Muscle of back (tissue), 11 donors: ENCODE results near the gene FLYWCH2. TPM values are rescaled to one million over a fixed set of nuclear protein-coding genes. Genes with fewer than 3 reads are reported as not detected.

Experiments used
- DNase-seq, 3 donors: peaks; one replicate each; pipeline versions ENCODE4 v3.0.0 to v3.0.0-alpha.2; 2013
- polyA plus RNA-seq, 10 donors: library from polyadenylated mRNA; unstranded; fragments of 120-200 nt; gene quantifications; one replicate each; pipeline ENCODE4 v1.2.1, GENCODE V29; 2013; ENCODE audit not compliant: insufficient read length in 10 of 10

Gene FLYWCH2
- polyA plus RNA-seq, 10 donors: 10.4 to 20.2 (median 15.5) TPM

DNA sequence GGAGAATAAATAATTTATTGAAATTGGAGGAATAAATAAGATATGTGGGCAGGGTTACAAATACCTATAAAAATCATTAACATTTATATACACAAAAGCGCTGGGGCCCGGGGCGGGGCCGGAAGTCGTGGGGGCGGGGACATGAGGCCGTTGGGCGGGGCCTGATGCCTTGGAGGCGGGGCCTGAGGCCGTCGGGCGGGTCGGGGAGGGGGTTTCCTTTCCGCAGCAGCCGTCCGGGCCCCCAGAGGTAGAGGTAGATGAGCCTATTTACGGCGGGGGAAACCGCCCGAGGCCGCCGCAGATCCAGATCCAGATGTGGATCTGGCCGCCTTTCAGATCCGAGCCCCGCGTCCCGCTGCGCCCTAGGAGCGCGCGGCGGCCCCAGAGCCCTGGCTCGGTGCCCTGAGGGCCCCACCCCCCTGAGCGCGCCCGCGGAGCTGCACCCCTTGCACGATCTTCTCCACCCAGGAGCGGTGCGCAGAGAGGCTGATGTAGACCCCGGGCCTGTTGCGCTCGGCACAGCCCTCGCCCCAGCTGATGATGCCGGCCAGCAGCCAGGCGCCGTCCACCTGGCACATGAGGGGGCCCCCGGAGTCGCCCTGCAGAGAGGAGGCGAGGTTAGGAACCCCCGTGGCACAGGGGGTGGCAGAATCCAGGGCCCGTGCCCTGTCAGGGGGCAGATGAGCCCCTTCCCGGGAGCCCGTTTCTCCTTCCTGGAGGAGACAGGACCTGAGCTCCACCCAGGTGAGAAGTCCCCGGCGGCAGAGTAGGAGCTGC, 30.1 kb upstream of the FLYWCH2 start:
- DNase-seq: no peak

DNA sequence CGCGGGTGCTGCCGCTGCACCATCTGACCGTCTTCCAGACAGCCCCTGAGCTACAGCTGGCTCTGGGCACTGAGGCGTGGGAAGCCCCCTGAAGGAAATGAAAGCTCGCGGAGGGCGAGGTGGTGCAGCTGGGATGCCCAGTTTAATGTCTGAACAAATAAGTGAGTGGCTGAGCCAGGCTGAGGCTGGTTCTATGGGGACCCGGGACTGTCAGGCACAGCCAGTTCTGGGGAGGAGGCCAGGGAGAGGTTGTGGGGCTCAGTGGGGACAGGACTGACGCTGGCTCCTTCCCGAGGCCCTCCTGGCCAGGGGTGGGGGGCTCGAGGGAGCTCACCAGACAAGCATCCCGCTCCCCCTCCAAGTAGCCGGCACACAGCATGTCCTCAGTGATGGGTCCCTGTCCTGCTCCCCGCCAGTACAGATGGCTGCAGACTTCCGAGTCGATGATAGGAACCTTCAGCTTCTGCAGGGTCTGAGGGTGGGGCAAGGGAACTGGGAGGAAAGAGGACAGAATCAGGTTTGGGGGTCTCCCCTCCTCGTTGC, 29.4 kb upstream of the FLYWCH2 start:
- no peak for DNase-seq

DNA sequence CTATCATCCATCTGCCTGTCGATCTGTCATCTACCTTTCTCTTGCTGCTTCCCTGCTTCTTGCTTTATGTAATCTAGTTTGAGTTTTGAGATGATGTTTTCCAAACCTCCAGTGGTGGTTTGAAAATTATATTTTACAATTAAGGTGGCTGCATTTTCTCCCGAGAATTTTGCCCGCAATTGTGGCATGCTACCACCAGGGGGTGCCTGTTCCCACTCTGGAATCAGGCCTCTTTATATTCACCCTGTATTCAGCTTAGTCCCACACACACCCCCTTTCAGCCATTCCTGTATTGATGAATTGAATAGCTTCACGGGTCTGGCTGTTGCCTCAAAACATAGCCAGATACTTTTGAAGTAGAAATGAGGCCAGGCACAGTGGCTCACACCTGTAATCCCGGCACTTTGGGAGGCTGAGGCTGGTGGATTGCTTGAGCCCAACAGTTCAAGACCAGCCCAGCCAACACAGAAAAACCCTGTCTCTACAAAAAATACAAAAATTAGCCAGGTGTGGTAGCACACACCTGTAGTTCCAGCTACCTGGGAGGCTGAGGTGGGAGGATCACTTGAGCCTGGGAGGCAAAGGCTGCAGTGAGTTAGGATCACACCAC, 28.2 kb upstream of the FLYWCH2 start:
- no peak for DNase-seq

DNA sequence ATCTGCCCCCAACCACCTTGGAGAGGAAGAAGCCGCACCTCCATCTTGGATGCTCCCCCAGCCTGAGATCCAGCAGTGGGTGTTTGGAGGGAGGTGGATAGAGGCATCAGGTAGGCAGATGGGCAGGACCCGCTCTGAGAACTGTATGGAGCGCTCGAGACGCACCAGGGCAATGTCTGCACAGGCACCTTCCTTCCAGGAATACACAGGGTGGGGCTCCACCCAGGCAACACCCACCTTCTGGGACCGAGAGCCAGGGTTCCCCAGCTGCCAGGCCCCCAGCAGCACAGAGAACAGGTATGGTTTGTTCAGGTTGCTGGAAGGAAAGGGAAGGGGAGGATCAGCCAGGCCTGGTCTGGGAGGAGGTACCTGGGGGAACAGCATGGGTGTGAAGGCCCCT, 27.5 kb upstream of the FLYWCH2 start:
- no peak for DNase-seq

DNA sequence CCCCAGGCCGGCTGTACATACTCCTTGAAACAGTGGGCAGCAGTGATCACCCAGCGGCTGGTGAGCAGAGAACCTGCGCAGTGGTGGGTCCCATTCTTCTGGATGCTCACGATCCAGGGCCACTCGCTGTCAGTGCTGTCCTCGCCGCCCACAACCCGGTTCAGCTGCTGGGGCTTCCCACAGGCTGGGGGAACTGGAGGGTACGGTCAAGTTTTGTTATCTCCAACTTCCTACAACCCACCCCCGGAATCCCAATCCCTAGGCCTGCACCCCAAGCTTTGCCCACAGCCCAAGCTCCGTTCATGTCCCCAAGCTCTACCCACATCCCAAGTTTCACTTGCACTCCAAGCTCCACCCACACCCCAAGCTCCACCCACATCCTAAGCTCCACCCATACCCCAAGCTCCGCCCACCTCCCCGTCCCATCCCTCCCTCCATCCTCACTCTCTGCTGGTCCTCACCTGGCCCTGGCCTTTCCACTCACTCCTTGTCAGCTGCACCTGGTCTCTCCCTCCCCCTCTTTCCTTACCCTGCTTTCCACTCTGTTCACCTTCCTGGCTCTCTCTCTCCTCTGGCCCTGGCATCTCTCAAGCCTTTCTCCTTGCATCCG, 26.8 kb upstream of the FLYWCH2 start:
- DNase-seq: no peak

DNA sequence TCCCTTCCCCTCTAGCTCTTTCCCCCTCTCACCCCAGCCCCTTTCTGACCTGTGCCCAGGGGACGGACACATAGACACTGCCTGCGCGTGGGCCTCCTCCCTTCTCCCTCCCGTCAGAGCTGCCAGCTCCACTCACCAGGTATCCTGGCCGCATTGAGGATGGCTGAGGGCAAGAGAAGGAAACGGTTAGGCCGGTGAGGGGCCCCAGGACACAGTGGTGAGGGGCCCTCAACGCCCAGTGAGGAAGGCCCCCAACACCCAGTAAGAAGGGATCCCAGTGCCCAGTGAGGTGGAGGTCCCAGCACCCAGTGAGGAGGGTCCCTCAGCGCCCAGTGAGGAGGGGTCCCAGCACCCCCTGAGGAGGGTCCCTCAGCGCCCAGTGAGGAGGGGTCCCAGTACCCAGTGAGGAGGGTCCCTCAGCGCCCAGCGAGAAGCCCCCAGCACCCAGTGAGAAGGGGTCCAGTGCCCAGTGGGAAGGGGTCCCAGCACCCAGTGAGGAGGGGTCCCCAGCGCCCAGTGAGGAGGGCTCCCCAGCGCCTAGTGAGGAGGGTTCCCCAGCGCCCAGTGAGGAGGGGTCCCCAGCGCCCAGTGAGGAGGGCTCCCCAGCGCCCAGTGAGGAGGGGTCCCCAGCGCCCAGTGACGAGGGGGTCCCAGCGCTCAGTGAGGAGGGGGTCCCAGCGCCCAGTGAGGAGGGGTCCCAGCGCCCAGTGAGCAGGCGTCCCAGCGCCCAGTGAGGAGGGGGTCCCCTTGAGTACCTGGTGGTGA, 26.1 kb upstream of the FLYWCH2 start:
- DNase-seq: no peak

DNA sequence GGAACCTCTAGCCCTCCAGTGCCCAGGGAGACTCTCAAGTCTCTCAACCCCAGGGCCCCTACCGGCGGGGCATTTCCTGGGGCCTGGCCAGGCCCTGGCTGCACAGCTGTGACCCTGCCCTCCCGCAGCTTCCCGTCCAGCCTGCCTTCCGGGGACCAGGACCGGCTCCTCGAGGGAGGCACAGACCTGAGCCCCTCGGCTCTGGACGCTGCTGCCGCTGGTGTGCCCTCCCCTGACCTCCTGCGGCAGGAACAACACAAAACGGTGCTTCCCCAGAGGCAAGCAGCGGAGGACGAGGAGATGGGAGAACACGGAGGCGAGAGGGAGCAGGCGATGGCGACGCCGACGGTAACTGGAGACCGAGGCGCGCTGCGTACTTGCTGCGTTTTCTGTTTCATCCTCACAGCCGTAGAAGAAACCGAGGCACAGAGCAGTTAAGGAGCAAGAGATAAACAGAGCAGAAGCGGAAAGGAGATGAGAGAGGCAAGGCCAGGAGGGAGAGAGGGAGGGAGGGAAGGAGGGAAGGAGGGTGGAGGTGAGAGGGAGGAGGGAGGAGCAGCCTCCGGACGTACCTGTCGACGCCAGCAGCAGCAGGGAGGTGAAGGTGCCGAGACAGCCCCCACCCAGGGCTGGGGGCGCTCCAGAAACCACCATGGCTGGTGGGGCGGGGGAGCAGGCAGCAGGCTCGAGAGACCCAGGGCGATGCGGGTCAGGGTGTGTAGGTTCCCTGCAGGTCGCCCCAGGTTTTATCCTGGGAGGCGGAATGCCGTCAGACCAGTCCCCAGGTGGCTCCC, 25.4 kb upstream of the FLYWCH2 start, which contains the start of gene PRSS22:
Gene PRSS22 (minus strand): TSS at position 720 of the 794 bp plus-strand sequence. CDS start 66 bp downstream, at position 654.
- no peak for DNase-seq

DNA sequence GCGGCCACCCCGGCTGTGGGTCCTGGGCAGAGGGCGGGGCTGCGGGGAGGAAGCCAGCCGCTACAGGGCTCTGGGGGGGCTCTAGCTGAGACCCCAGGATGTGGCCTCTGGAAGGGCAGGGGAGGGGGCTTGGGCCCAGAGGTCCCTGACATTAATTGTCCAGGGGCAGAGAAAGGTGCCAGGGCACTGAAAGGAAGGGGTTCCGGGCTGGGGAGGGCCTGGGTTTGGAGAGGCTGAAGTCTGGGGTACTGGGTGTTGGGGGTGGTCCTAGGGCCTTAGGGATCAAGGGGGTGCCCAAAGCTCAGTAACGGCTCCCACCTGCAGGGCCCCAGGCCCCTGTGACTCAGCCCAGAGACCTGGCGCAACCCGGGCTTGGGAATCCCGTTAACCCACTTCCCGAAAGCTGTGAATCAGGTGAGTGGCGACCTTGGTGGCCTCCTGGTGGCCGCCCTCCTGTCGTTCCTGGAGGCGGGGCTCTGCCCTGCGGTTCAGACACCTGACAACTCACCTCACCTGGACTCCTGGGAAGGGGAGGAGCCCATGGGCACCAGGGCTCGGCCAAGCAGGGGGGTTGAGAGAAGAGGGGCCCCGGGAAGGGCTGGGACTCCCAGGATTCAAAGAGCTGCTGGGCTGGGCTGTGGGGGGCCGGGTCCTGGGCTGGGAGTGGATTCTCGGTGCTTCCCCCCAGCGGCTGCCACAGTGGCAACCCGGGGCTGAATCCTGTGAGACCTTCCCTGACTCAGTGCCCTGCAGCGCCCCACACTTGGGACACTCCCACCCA, 24.6 kb upstream of the FLYWCH2 start:
- DNase-seq: no peak

DNA sequence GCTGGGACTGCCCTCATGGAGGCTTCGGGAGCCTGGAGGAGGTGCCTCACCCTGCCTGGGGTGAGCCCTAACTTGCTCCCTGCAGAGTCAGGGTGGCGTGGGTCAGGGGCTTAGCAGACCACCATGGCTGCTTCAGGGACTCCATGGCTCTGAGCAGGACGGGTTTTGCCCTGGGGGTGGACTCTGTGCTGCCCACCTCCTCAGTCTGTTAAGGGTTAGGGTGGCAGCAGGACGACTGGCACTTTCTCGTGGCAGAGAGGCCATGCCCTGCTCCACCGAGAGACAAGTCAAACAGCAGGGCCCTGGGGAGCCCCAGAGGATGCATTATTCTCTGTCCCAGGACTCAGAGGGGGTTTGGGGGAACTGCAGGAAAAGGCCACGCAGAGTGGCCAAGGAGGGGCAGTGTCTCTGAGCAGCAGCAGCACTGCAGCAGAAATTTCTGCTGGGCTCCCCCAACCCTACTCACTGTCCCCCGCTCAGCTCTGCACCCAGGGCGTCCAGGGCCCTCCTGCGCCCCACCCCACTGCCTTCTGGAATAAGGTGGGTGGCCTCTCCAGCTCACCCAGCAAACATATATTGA, 23.2 kb upstream of the FLYWCH2 start:
- DNase-seq: no peak

DNA sequence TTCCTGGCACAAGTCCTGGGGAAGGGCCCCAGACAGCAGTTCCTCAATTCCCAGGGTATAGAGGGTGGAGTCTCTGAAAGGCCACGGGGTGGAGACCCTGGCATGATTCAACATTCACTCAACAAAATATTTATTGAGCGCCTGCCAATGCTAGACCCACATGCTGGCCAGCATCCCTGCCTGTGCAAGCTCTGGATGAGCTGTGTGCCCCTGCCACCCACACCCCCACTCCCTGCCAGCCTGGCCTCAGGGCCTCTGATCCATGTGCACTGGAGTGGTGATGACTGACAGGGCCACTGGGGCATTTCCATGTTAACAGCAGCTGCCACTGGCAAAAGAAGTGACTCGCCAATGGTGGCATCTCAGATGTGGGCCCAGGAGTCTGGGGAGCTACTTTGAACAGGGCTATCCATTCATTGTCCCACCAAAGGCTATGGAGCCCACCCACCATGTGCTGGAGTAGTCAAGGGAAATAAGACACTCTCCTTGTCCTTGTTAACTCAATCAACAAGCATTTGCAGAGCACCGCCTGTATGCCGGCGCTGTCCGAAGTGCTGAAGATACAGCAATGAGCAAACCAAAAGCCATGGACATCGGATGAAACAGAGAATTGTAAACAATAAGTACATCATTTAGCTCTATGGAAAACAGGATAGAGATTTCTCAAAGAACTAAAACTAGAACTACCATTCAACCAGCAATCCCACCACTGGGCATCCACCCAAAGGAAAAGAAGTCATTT, 22.0 kb upstream of the FLYWCH2 start:
- no peak for DNase-seq

DNA sequence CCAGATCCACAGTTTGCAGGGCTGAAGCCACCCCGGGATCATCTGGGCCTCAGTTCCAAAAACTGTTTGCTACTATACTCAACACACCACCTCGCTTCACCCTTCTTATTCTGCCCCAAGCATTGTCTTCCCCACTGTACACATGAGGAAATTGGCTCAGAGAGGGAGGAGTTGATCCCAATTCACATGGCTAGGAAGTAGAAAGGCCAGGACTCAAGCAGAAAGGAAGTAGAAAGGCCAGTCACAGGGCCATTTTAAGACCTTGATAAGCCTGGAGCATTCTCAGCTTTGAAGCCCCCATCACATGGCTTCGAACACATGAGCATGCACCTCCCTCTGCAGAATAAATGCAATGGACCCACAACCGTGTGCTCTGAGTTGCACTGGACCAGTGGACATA, 17.4 kb upstream of the FLYWCH2 start:
- no peak for DNase-seq

DNA sequence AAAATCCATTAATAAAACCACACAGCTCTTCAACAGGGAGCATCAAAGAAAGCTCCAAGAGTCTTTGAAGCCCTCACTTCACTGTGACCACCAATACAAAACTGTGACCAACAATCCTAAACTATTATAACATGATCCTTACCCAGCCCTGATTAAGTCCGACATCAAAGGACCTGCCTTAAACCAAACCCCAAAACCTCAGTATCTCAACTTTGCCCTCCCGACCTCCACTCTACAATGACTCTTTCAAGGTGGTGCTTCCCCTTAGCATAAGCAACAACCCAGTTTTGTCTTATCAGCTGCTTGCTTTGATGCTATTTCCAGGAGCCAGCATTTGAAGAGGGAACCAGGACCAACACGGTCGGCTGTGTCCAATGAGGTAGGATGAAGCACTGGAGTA, 16.6 kb upstream of the FLYWCH2 start:
- no peak for DNase-seq

DNA sequence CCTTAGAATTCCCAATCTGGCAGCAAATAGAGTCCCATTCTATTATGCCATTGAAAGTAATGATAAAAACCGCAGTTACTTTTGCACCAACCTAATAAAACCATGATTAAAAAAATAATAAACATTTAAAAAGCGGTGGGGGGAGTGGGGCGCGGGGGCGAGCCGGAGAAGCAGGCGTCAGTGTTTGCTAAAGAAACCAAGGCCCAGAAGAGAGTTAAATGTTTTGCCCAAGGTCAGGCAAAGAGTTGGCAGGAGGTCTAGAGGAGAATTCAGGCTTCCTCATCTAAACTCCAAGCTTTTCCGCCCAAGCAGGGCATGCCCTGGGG, 15.4 kb upstream of the FLYWCH2 start:
- no peak for DNase-seq

DNA sequence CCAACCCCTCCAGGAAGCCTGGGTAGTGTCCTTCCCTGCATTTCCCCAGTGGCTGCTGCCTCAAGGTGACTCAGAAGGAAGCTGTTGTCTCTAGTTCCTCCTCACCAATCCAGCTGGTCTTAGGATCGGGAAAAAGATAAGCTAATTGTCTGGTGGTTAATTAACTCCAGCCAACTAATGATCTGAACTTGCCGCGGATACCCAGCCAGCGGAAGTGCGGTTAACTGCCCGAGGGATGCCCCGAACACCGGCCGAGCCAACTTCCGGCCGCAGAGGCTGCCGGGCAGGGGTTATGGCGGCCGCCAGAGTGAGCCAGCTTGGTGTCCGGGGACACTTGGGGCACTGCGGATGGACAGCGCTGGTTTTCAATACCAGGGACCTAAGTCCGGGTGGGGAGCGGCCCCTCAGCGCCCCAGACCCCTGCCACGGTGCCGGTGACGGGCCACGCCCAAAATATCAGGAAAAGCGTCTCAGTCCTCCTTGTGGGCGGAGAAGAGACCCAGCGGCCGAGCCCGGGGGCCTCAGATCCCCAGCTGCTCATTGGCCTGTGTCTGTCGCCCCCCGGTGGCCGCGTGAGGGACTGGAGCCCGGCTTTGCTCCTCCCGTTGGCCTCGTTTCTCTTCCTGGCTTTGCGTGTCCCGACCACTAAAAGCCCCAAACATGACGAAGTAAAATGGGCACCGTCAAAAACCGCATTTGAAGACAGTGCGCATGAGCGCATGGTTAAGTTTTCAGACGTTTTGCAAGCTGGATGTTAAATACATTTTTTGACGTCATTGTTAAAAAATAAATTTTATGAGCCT, 14.8 kb upstream of the FLYWCH2 start:
- peak; percentile 90 to 97 (median 92) for DNase-seq

DNA sequence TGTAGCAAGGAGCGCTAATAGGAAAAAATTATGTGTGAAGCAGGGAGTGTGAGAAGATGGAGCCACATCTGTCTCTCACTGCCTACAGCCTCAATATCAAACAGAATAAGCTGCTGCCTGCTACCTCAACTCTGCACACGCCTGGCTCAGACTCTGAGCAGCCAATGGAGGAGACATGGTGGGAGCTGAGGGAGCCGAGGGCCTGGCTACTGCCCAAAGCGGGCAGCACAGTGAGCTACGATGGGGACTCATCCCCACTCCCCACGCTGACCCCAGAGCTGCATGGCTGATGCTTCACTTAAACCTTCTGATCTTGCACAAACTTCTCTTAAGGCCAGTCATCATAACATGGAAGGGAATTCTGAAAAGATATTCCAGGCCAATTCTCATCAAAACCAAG, 11.1 kb upstream of the FLYWCH2 start:
- no peak for DNase-seq

DNA sequence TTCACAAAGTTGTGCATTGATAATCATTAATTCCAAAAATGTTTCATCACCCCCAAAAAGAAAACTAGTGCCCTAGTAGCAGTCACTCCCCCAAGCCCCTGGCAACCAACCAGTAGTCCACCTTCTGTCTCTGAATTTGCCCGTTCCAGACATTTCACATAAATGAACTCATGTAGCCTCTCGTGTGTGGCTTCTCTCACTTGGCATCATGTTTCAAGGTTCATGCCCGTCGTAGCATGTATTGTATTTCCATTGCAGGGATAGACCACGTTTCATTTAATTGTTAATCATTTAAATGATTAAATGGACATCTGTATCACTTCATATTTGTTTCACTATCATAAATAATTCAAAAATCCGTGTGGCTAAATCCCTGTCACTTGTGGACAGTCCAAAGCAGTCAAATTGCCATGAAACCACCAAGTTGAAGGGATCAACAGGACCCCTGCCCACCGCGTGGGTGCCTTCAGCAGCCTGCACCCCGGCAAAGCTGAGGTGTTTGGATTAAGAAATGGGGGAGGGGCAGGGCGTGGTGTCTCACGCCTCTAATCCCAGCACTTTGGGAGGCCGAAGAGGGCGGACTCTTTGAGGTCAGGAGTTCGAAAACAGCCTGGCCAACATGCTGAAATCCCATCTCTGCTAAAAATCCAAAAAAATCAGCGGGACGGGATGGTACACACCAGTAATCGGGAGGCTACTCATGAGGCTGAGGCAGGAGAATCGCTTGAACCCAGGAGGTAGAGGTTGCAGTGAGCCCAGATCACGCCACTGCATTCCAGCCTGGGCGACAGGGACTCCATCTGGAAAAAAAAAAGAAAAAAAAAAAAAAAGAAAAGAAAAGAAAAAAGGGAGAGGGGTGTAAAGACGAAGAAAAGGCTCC, 8.7 kb upstream of the FLYWCH2 start:
- DNase-seq: no peak

DNA sequence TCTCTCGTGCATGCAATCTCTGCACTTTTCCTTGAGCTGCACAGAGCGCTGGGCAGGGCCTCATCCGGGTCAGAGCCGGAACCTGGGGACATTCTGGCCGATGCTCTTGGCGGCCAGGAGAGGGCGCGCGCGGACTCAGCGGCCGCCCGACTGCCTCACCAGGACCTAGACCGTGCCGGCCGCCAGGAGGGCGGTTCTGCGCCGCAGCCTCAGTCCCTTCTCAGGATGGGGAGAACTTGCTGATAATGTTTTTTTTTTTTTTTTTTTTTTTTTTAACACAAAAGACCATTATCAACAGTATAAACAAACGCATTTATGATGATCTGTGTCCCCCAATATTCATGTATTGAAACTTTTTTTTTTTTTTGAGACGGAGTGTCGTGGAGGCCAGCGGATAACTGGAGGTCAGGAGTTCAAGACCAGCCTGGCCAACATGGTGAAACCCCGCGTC, 8.1 kb upstream of the FLYWCH2 start:
- DNase-seq: peak; percentile 52 to 88 (median 83)
